ENCODE measurements around the gene HTN1. TPM values are rescaled to one million over a fixed set of nuclear protein-coding genes. Genes with fewer than 3 reads are reported as not detected.

Gene HTN1
- total RNA-seq, 2 donors from 2014 or later = not detected

DNA sequence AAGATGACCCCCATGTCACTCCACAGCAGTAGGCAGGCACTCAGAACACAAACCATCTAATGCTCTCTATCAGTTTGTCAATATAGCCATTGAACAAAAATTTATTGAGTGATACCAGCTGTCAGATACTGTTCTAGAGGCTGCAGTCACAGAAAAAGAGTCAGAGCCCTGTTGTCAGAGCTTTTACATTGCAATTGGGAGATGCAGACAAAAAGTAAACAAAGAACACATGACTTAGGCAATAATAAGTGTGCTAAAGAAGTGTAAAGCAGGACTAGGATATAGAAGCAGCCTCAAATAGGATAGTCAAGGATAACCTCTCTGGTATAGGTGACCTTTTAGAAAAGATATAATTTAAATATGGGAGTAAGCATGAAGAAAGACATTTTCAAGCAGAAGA is 8.9 kb downstream of the HTN1 start:
- Histone ChIP-seq H3K36me3 (no peaks in the 10 kb centered on the region), H3K9me3 (no peaks in the 10 kb centered on the region), H3K4me1 (ENCODE audit: control insufficient read depth in 1 of 2, low read depth in 2 of 2) (no peaks in the 10 kb centered on the region), H3K27me3 (replicated peaks; ENCODE audit: insufficient read depth) (no peaks in the 10 kb centered on the region), H3K4me3 (no peak overlapping the region), H3K27ac (no peak overlapping the region)
- DNase-seq (ENCODE audit: low spot score) (no peak), ATAC-seq (ENCODE audit: insufficient number of reproducible peaks, low FRiP score, low read depth) (no peak)
- TF ChIP-seq, protein P1, sequence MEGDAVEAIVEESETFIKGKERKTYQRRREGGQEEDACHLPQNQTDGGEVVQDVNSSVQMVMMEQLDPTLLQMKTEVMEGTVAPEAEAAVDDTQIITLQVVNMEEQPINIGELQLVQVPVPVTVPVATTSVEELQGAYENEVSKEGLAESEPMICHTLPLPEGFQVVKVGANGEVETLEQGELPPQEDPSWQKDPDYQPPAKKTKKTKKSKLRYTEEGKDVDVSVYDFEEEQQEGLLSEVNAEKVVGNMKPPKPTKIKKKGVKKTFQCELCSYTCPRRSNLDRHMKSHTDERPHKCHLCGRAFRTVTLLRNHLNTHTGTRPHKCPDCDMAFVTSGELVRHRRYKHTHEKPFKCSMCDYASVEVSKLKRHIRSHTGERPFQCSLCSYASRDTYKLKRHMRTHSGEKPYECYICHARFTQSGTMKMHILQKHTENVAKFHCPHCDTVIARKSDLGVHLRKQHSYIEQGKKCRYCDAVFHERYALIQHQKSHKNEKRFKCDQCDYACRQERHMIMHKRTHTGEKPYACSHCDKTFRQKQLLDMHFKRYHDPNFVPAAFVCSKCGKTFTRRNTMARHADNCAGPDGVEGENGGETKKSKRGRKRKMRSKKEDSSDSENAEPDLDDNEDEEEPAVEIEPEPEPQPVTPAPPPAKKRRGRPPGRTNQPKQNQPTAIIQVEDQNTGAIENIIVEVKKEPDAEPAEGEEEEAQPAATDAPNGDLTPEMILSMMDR (IDR thresholded peaks at IDR 0.05) = no peak

- H3K4me1 ChIP-seq (ENCODE audit: control insufficient read depth in 1 of 2, low read depth in 2 of 2) = no peaks in the 10 kb centered on the region
- H3K4me3 ChIP-seq = no peak overlapping the region
- H3K9me3 ChIP-seq = no peaks in the 10 kb centered on the region
- H3K36me3 ChIP-seq = no peaks in the 10 kb centered on the region
- DNase-seq (ENCODE audit: low spot score) (no peak), ATAC-seq (ENCODE audit: insufficient number of reproducible peaks, low FRiP score, low read depth) (no peak)
- TF ChIP-seq, protein P1 (IDR thresholded peaks at IDR 0.05) = no peak
- H3K27ac ChIP-seq = no peak overlapping the region
- H3K27me3 ChIP-seq (replicated peaks; ENCODE audit: insufficient read depth) = no peaks in the 10 kb centered on the region
These were observed 11.8 kb downstream of the HTN1 start for GRCh38 chr4:70062000-70062399.

DNA sequence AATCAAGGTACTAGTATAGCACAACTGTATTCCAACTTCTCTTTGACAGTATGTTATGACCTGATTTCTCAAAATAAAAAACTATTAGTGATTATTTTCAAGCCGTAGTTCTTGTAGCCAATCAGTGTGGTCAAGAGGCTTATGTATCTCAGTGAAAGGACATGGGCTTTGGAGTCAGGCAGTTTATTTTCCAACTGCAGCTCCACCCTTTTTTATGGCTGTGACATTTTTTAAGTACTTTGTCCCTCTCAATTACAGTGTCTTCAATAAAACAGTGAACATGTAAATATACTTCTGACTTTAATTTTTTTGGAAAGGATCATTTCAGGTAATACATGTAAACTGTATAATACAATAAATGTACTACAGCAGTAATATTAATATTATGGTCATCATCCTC is 30.0 kb downstream of the HTN1 start:
- ATAC-seq (ENCODE audit: insufficient number of reproducible peaks, low FRiP score, low read depth) = no peak
- no peak overlapping the region for H3K4me3 ChIP-seq

DNA sequence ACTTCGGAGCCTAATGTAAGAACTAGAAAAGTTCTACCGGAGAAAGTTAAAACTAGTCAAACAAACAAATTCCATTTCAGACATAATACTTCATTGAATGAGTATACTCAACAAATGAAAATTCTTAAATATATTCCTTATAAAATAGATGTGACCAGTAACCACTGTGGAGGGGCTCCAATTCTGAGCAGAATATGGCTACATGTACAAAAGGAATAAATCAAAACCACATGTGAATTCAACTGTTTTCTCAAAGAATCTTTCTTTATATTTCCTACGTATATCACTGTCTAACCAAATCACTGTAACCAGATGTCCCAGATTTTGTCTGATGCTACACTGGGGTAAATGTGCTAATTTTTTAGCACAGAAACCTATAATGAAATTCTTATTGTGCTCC is 49.0 kb downstream of the HTN1 start:
- H3K27me3 ChIP-seq (replicated peaks; ENCODE audit: insufficient read depth) = no peaks in the 10 kb centered on the region
- DNase-seq (ENCODE audit: low spot score) (no peak), ATAC-seq (ENCODE audit: insufficient number of reproducible peaks, low FRiP score, low read depth) (no peak)
- H3K36me3 ChIP-seq = no peaks in the 10 kb centered on the region
- no peaks in the 10 kb centered on the region for H3K4me1 ChIP-seq (ENCODE audit: control insufficient read depth in 1 of 2, low read depth in 2 of 2)
- H3K9me3 ChIP-seq = no peaks in the 10 kb centered on the region
- TF ChIP-seq, protein P1 (IDR thresholded peaks at IDR 0.05) = no peak
- no peak overlapping the region for H3K27ac ChIP-seq
- no peak overlapping the region for H3K4me3 ChIP-seq

More for the DNA sequence above, 30.0 kb downstream of the HTN1 start:
- DNase-seq (ENCODE audit: low spot score) = no peak
- H3K4me1 ChIP-seq (ENCODE audit: control insufficient read depth in 1 of 2, low read depth in 2 of 2) = no peaks in the 10 kb centered on the region
- H3K36me3 ChIP-seq = no peaks in the 10 kb centered on the region
- TF ChIP-seq, protein P1 (IDR thresholded peaks at IDR 0.05) = no peak
- no peak overlapping the region for H3K27ac ChIP-seq
- H3K9me3 ChIP-seq = no peaks in the 10 kb centered on the region
- no peaks in the 10 kb centered on the region for H3K27me3 ChIP-seq (replicated peaks; ENCODE audit: insufficient read depth)

Other genes with a start within 250 kb of the HTN1 start
- gene SULT1E1, start 190.3 kb upstream of the HTN1 start, total RNA-seq = under 1 TPM in 1 of 2 donors, not detected in 1; 0.54 TPM
- not detected for gene CSN1S1, start 119.4 kb upstream of the HTN1 start, total RNA-seq
- not detected for gene CSN2, start 84.7 kb upstream of the HTN1 start, total RNA-seq
- not detected for gene STATH, start 54.5 kb upstream of the HTN1 start, total RNA-seq
- not detected for gene HTN3, start 22.0 kb upstream of the HTN1 start, total RNA-seq
- gene PRR27, start 103.8 kb downstream of the HTN1 start, total RNA-seq = not detected
- gene ODAM, start 145.3 kb downstream of the HTN1 start, total RNA-seq = not detected
- gene FDCSP, start 175.7 kb downstream of the HTN1 start, total RNA-seq = not detected
- not detected for gene CSN3, start 192.2 kb downstream of the HTN1 start, total RNA-seq